ENCODE data around the gene SERPINA1.
"Not testable (repeated sequence)": the region's sequence is repeated elsewhere in the genome, so short reads cannot be mapped to it uniquely, and the experiment has no call there.

SERPINA1 gene

DNA sequence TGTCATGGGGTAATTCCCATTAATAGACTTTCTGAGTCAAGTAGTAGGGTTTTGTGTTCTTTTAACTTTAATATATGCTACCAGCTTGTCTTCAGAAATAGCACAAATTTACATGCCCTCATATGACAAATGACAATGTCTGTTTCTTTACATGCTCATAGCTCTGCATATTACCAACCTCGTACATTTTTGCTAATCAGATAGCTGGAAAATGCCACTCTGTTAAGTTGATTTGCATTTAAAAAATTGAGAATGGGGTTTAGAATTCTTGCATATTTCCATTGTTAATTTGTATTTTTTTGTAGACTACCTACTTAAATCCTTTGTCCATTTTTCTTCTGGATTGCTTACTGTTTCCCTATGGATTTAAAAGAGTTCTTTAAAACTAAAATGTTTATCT lies 31.2 kb downstream of the SERPINA1 start:
- no peak for DNase-seq (ENCODE audit: low read depth)
- no peak overlapping the region for H3K4me3 ChIP-seq (ENCODE audit: low read depth, low read length)

DNA sequence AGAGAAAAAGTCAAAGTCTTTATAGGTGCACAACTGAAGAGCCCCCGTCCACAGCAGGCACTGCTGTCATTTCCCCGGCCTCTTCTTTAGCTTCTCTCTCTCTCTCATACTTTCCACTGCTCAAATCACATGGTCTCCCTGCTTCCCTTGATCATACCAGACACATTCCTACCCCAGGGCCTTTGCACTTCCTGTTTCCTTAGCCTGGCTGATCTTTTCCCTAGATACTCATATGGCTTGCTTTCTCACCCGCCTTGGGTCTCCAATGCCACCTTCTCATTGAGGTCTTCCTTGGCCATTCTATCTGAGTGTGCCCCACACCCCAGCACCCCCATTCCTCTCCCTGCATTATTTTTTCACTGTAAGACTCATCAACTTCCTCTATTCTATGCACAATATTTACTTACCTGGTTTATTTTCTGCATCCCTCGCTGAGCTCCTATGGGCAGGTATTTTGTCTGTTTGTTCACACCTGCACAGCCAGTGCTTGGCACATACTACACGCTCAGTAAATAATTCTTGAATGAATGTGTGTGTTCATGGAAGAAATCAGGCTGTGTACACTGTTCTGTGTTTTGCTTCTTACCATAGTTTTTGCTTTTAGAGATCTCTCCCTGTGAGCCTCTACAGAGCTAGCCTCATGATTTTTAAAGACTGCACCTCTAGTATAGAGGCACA lies 31.9 kb downstream of the SERPINA1 start:
- no peak overlapping the region for H3K4me3 ChIP-seq (ENCODE audit: low read depth, low read length)
- no peak for DNase-seq (ENCODE audit: low read depth)

- H3K4me3 ChIP-seq (ENCODE audit: low read depth, low read length): no peak overlapping the region
- peak; percentile 54 for DNase-seq (ENCODE audit: low read depth)
Observed at GRCh38 chr14:94355191-94355794, 33.1 kb downstream of the SERPINA1 start.

DNA sequence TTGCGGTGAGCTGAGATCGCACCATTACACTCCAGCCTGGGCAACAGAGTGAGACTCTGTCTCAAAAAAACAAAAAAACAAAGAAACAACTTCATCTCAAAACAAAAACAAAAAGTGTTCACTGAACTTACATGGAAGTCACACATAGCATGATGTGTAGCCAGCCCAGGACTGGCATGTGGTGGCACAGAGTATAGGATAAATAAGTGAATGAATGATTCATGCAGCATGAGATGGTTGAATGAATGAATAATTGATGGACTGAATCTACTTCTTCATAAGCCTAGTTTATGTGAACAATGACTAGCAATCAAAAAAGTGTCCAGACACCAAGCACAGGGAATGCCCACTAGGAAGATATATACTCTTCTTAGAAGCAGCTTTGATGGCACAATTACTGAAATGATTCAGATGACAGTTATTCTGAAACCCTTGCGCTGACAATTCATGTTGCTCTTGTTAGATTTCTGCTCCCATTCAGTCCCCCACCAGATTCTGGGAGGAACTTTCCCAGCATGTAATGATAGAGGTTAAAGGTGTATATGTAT lies 33.7 kb downstream of the SERPINA1 start:
- DNase-seq (ENCODE audit: low read depth): no peak
- H3K4me3 ChIP-seq (ENCODE audit: low read depth, low read length): no peak overlapping the region

- DNase-seq (ENCODE audit: low read depth); H3K4me3 ChIP-seq (ENCODE audit: low read depth, low read length): not testable (repeated sequence)
Observed at GRCh38 chr14:94354190-94354589, 34.2 kb downstream of the SERPINA1 start.

DNA sequence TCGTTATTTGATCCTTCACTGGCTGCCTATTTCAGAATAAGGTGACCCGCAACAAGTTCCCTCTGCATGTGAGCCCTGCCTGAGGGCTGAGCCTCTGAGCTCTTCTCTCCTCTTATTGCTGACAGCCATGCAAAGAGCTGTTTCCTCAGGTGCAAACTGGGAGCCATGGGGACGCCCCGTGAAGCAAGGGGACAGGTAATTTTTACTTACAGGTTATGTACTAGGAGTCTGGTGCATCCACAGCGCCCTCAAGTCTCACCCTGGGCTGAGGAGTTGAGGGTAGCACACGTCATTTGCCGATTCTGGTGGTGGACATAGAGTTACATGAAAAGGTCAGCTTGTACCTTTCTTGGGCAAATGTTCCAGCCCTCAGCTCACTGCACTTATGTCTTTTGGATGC lies 39.1 kb downstream of the SERPINA1 start:
- DNase-seq (ENCODE audit: low read depth): no peak
- H3K4me3 ChIP-seq (ENCODE audit: low read depth, low read length): no peak overlapping the region

DNA sequence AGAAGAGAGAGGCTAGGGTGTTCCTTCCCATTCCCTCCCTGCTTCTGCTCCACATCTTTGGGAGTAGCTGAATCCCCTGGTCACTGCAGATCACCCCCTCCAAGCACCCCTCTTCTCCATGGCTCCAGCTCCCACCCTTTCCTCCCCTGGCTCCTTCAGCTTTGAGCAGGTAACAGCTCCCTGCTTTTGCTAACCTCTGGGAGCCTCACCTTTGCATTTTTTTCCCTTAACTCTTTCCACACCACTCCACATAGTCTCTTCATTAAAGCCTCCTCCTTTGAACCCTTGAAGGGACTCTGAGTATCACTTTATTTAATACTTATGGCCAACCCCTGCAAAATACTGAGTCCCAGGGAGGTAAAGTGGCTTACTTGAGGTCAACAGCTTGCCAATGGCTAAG lies 39.6 kb downstream of the SERPINA1 start:
- DNase-seq (ENCODE audit: low read depth): no peak
- no peak overlapping the region for H3K4me3 ChIP-seq (ENCODE audit: low read depth, low read length)

DNA sequence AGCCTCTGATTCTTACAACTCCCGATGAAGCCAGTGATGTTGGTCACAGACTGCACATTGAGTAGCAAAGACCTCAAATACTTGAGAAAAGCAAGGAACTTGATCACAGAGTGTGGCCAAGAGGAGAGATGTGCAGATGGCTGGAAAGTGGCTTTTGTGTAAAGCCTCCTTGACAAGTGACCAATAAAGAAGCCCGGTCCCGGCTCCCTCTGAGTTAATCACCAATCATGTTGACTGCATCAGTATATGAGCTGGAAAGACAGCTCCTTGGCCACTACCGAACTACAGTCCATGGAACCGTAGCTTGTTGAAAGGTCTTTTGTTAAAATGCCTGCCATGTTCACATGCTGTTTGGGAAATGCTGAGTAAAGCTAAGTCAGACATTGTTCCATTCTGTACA lies 41.6 kb downstream of the SERPINA1 start:
- no peak for DNase-seq (ENCODE audit: low read depth)
- no peak overlapping the region for H3K4me3 ChIP-seq (ENCODE audit: low read depth, low read length)

- not testable (repeated sequence) for DNase-seq (ENCODE audit: low read depth); H3K4me3 ChIP-seq (ENCODE audit: low read depth, low read length)
Observed at GRCh38 chr14:94346065-94346786, 42.2 kb downstream of the SERPINA1 start.

- peak; percentile 83 for DNase-seq (ENCODE audit: low read depth)
Observed at GRCh38 chr14:94345344-94346064, 42.9 kb downstream of the SERPINA1 start.

GRCh38 chr14:94344389-94344788 lies 44.0 kb downstream of the SERPINA1 start:
- H3K4me3 ChIP-seq (ENCODE audit: low read depth, low read length): no peak overlapping the region

More at GRCh38 chr14:94345344-94346064, 42.9 kb downstream of the SERPINA1 start:
- H3K4me3 ChIP-seq (ENCODE audit: low read depth, low read length): no peak overlapping the region

DNA sequence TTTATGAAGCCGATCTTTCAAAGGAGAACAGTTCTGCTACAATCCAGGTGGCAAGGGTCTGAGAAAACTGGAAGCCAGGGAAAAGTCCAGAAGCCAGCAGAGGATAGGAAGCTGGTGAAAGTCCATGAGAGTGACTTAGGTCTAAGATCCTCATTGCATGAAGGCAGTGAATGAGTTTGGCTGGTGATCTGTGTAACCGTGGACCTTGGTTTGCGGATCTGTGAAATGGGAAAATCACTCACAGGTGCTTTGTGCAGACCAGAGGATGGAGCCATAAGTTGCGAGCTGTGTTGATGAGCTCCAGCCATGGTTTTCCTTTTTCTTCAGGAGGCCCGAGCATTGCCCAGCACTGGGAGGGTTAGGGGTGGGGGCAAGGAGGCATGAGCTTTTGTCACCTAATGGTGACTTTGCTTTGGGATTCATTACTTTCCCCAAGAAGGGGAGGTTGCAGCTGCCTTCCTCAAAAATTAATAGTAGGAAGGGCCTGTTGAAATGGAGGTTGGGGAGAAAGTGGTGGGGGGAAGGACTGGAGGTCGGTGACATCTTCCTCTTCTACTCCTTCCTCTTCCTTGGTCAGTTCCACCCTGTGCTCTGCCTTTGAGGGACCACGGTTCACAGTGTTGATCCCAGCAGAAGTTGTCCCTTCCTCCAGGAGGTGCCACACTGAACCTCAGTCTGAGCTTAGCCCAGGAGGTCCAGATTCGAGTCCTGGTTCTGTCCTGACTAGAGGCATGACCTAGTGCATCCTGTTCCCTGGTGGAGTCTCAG lies 45.0 kb downstream of the SERPINA1 start:
- H3K4me3 ChIP-seq (ENCODE audit: low read depth, low read length): no peak overlapping the region
- no peak for DNase-seq (ENCODE audit: low read depth)

More at GRCh38 chr14:94344389-94344788, 44.0 kb downstream of the SERPINA1 start:
- no peak for DNase-seq (ENCODE audit: low read depth)

GRCh38 chr14:94342334-94342934 lies 46.0 kb downstream of the SERPINA1 start:
- DNase-seq (ENCODE audit: low read depth): peak; percentile 100
- no peak overlapping the region for H3K4me3 ChIP-seq (ENCODE audit: low read depth, low read length)

GRCh38 chr14:94341656-94342333 lies 46.6 kb downstream of the SERPINA1 start:
- DNase-seq (ENCODE audit: low read depth): no peak
- H3K4me3 ChIP-seq (ENCODE audit: low read depth, low read length): no peak overlapping the region

DNA sequence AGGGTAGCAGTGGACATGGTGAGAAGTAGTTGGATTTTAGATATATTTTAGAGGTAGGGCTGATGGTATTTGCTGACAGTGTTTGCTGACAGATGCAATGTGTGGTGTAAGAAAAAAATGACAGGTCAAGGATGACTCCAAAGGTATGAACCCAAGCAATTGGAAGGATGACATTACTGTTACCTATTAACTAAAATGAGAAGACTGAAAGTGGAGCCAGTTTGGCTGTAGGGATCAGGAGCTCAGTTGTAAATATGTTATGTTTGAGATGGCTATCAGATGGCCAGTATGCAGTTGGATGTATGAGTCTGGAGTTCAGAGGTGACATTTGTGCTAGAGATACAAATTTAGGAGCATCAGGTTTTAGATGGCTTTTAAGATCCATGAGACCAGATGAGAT lies 47.9 kb downstream of the SERPINA1 start:
- no peak for DNase-seq (ENCODE audit: low read depth)
- H3K4me3 ChIP-seq (ENCODE audit: low read depth, low read length): no peak overlapping the region

DNA sequence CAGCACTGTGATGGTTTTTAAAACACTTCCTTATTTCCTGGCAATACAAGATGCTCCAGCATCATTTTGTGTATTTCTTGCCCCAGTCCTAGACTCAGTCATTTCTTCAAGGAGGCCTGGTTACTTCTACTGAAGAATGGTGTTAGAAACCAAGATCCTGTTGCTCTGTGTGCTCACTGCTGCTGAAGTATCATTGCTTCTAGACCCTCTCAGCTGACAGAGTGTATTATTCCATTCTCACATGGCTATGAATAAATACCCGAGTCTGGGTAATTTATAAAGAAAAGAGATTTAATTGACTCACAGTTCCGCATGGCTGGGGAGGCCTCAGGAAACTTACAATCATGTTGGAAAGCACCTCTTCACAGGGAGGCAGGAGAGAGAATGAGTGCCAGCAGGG lies 50.4 kb downstream of the SERPINA1 start:
- DNase-seq (ENCODE audit: low read depth): no peak
- H3K4me3 ChIP-seq (ENCODE audit: low read depth, low read length): no peak overlapping the region

GRCh38 chr14:94337274-94337673 lies 51.1 kb downstream of the SERPINA1 start:
- no peak overlapping the region for H3K4me3 ChIP-seq (ENCODE audit: low read depth, low read length)
- DNase-seq (ENCODE audit: low read depth): no peak

GRCh38 chr14:94334872-94335271 lies 53.5 kb downstream of the SERPINA1 start:
- H3K4me3 ChIP-seq (ENCODE audit: low read depth, low read length): no peak overlapping the region
- DNase-seq (ENCODE audit: low read depth): no peak

Measured in skeletal muscle cell (primary cell).